Liver (tissue), 3 donors: Measurements from ENCODE around the gene HSPA12A.

Source experiments
- FOXA1 ChIP-seq: IDR thresholded peaks from 2 replicates; pipeline ENCODE4 v1.6.1; 2016; ENCODE audit warnings: antibody characterized with exemption
- FOXA2 ChIP-seq: IDR thresholded peaks from 2 replicates; pipeline ENCODE4 v1.6.1; 2016; ENCODE audit warnings: antibody characterized with exemption
- HNF4G ChIP-seq: IDR thresholded peaks from 2 replicates; pipeline ENCODE4 v1.6.1; 2016; ENCODE audit warnings: antibody characterized with exemption
- RXRA ChIP-seq, 2 donors: IDR thresholded peaks; 2 replicates each; pipeline ENCODE4 v1.6.1; 2017 to 2018; ENCODE audit warnings: antibody characterized with exemption in 2 of 2, mild to moderate bottlenecking in 1 of 2
- SP1 ChIP-seq: IDR thresholded peaks from 2 replicates; pipeline ENCODE4 v1.6.1; 2018; ENCODE audit warnings: antibody characterized with exemption, mild to moderate bottlenecking
- TAF1 ChIP-seq: conservative IDR thresholded peaks from 2 replicates; pipeline ENCODE4 v1.6.1; 2016; ENCODE audit warnings: antibody characterized with exemption, mild to moderate bottlenecking
- YY1 ChIP-seq: IDR thresholded peaks from 2 replicates; pipeline ENCODE4 v1.6.1; 2016; ENCODE audit warnings: antibody characterized with exemption, mild to moderate bottlenecking
- TF ChIP-seq, protein P1 (sequence below): IDR thresholded peaks from 2 replicates; pipeline ENCODE4 v1.6.1; 2016; ENCODE audit warnings: antibody characterized with exemption
- TF ChIP-seq, protein P2 (sequence below): IDR thresholded peaks from 2 replicates; pipeline ENCODE4 v1.6.1; 2016; ENCODE audit warnings: antibody characterized with exemption, mild to moderate bottlenecking
- TF ChIP-seq, protein P3 (sequence below): fragments of 150-350 bp; IDR thresholded peaks from 2 replicates; pipeline ENCODE4 v1.5.1; 2017; ENCODE audit warnings: improper control_type of control experiment, low read depth, low read length; ENCODE audit not compliant: missing input control
- TF ChIP-seq, protein P4 (sequence below): IDR thresholded peaks from 2 replicates; pipeline ENCODE4 v1.6.1; 2016; ENCODE audit warnings: antibody characterized with exemption
- donor health status: healthy.
- donor health status: healthy.

DNA sequence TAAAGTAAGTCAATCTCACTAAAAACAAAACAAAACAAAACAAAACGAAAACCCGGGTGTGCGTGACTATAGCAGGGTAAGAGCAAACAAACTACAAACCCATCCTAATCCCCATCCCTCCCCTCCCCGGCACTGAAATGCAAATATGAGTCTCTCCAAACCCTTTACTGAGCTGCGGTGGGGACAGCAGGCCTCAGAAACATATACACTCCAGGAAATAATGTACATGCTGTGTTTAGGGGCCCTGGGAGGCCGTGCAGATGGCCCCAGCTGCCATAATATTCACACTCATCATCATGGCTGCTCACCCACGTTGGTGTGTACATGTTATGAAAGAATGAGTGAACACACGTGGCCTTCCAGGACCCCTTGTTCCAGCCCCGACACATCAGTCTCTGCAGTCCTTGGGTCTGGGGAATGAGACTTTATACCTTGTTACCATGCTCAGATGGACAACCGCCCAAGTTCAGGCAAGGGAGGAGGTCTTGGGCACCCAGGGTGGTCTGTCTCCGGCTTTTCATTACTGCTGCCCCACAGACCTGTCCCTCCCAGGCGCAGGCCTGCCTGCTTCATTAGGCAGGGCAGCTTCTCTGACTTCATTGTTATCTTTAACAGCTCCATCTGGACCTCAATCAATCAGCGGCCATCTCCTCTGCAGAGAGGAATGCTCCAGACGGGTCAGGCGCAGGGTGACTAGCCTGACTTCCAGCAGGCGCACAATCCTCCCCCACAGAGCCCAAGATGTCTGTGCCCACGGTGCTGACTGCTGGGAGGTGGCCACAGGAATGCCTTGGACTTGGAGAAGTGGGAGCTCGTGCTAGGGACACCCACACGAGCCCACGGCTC is 20.6 kb downstream of the HSPA12A start:
- no peak for TF ChIP-seq FOXA1
- no peak for TF ChIP-seq FOXA2
- TF ChIP-seq, protein P1, sequence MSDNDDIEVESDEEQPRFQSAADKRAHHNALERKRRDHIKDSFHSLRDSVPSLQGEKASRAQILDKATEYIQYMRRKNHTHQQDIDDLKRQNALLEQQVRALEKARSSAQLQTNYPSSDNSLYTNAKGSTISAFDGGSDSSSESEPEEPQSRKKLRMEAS, result no peak
- TF ChIP-seq SP1, result no peak
- TF ChIP-seq, protein P2, sequence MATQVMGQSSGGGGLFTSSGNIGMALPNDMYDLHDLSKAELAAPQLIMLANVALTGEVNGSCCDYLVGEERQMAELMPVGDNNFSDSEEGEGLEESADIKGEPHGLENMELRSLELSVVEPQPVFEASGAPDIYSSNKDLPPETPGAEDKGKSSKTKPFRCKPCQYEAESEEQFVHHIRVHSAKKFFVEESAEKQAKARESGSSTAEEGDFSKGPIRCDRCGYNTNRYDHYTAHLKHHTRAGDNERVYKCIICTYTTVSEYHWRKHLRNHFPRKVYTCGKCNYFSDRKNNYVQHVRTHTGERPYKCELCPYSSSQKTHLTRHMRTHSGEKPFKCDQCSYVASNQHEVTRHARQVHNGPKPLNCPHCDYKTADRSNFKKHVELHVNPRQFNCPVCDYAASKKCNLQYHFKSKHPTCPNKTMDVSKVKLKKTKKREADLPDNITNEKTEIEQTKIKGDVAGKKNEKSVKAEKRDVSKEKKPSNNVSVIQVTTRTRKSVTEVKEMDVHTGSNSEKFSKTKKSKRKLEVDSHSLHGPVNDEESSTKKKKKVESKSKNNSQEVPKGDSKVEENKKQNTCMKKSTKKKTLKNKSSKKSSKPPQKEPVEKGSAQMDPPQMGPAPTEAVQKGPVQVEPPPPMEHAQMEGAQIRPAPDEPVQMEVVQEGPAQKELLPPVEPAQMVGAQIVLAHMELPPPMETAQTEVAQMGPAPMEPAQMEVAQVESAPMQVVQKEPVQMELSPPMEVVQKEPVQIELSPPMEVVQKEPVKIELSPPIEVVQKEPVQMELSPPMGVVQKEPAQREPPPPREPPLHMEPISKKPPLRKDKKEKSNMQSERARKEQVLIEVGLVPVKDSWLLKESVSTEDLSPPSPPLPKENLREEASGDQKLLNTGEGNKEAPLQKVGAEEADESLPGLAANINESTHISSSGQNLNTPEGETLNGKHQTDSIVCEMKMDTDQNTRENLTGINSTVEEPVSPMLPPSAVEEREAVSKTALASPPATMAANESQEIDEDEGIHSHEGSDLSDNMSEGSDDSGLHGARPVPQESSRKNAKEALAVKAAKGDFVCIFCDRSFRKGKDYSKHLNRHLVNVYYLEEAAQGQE, result no peak
- TF ChIP-seq YY1, result no peak
- TF ChIP-seq, protein P3, sequence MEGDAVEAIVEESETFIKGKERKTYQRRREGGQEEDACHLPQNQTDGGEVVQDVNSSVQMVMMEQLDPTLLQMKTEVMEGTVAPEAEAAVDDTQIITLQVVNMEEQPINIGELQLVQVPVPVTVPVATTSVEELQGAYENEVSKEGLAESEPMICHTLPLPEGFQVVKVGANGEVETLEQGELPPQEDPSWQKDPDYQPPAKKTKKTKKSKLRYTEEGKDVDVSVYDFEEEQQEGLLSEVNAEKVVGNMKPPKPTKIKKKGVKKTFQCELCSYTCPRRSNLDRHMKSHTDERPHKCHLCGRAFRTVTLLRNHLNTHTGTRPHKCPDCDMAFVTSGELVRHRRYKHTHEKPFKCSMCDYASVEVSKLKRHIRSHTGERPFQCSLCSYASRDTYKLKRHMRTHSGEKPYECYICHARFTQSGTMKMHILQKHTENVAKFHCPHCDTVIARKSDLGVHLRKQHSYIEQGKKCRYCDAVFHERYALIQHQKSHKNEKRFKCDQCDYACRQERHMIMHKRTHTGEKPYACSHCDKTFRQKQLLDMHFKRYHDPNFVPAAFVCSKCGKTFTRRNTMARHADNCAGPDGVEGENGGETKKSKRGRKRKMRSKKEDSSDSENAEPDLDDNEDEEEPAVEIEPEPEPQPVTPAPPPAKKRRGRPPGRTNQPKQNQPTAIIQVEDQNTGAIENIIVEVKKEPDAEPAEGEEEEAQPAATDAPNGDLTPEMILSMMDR, result no peak
- TF ChIP-seq, protein P4, sequence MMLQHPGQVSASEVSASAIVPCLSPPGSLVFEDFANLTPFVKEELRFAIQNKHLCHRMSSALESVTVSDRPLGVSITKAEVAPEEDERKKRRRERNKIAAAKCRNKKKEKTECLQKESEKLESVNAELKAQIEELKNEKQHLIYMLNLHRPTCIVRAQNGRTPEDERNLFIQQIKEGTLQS, result no peak
- no peak for TF ChIP-seq HNF4G
- TF ChIP-seq RXRA (IDR thresholded peaks at IDR 0.05), result no peak
- TF ChIP-seq TAF1, result no peak
